OCI-LY3 (cell line): ENCODE measurements around the gene MYOT.

ENCODE experiments used
- H2AFZ ChIP-seq: fragments of 200-600, 300-600 bp; shearing (Covaris generic); 2 replicates; pipeline ENCODE4 v1.6.0; 2014; ENCODE audit warnings: antibody characterized with exemption, low read depth, low read length
- H3K27ac ChIP-seq: fragments of 200-600, 300-600 bp; sonication (generic); 2 replicates; pipeline ENCODE4 v1.5.1; 2014; ENCODE audit warnings: mild to moderate bottlenecking, low read length, moderate library complexity, mixed read lengths
- H3K27me3 ChIP-seq: fragments of 200-600, 300-600 bp; sonication (generic); 2 replicates; pipeline ENCODE4 v1.6.1; 2014; ENCODE audit warnings: low read depth, low read length, mixed read lengths
- H3K36me3 ChIP-seq: fragments of 200-600, 300-600 bp; sonication (generic); replicated peaks from 2 replicates; pipeline ENCODE3; 2014; ENCODE audit warnings: low read depth, low read length, mixed read lengths
- H3K4me1 ChIP-seq: fragments of 300-600, 200-600 bp; sonication (generic); 2 replicates; pipeline ENCODE4 v1.6.1; 2014; ENCODE audit warnings: low read length, mixed read lengths
- H3K4me2 ChIP-seq: fragments of 200-600, 300-600 bp; sonication (generic); 2 replicates; pipeline ENCODE4 v1.6.1; 2014; ENCODE audit warnings: low read length, mixed read lengths
- H3K4me3 ChIP-seq: fragments of 300-600, 200-600 bp; sonication (generic); 2 replicates; pipeline ENCODE4 v1.5.1; 2014; ENCODE audit warnings: antibody characterized with exemption, mild to moderate bottlenecking, low read length, moderate library complexity
- H3K79me2 ChIP-seq: fragments of 300-600, 200-600 bp; shearing (Covaris generic); 2 replicates; pipeline ENCODE4 v1.6.1; 2014; ENCODE audit warnings: mild to moderate bottlenecking, low read length, mixed read lengths
- H3K9ac ChIP-seq: fragments of 300-600, 200-600 bp; shearing (Covaris generic); 2 replicates; pipeline ENCODE4 v1.6.0; 2014; ENCODE audit warnings: mild to moderate bottlenecking, low read length, moderate library complexity
- H3K9me3 ChIP-seq: fragments of 200-600, 300-600 bp; shearing (Covaris generic); 2 replicates; pipeline ENCODE4 v1.6.1; 2014; ENCODE audit warnings: low read length, mixed read lengths; ENCODE audit not compliant: insufficient read depth
- H4K20me1 ChIP-seq: fragments of 200-600, 300-600 bp; sonication (generic); 2 replicates; pipeline ENCODE4 v1.6.1; 2016; ENCODE audit warnings: low read length, mixed read lengths; ENCODE audit not compliant: insufficient read depth
- EZH2phosphoT487 ChIP-seq: fragments of 200-600 bp; shearing (Covaris generic); IDR thresholded peaks from 2 replicates; pipeline ENCODE4 v1.6.1; 2018; ENCODE audit warnings: antibody characterized with exemption, mixed run types, low read depth
- TF ChIP-seq, protein P1 (sequence below): fragments of 200-600, 300-600 bp; sonication (generic); IDR thresholded peaks from 2 replicates; pipeline ENCODE4 v1.5.1; 2014; ENCODE audit warnings: antibody characterized with exemption, low read length, low read depth

Gene MYOT

DNA sequence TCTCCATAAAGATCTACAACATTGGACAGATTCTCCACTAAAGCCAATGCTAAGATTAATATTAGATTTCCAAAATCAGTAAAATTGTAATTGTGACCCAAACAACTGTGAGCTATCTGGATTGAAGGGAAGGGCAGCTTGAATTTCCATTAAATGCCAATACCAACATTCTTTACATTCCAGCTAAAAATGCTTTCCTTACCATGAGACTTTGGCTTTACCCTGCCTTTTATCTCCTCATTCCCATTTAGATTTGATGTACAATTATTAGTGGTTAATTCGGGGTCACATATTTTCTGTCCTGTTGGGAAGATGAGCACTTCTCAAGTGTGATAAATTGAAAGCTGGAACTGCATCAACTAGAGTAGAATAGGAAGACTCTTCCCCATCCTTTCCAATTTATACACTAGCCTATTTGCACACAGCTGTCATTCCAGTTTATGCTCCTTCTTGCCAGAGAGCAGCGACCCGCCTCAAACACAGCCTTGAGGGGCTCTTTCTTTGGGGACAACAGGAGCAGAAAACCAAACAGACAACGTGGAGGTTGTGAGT, 33.1 kb upstream of the MYOT start:
- no peak for TF ChIP-seq EZH2phosphoT487
- TF ChIP-seq, protein P1, sequence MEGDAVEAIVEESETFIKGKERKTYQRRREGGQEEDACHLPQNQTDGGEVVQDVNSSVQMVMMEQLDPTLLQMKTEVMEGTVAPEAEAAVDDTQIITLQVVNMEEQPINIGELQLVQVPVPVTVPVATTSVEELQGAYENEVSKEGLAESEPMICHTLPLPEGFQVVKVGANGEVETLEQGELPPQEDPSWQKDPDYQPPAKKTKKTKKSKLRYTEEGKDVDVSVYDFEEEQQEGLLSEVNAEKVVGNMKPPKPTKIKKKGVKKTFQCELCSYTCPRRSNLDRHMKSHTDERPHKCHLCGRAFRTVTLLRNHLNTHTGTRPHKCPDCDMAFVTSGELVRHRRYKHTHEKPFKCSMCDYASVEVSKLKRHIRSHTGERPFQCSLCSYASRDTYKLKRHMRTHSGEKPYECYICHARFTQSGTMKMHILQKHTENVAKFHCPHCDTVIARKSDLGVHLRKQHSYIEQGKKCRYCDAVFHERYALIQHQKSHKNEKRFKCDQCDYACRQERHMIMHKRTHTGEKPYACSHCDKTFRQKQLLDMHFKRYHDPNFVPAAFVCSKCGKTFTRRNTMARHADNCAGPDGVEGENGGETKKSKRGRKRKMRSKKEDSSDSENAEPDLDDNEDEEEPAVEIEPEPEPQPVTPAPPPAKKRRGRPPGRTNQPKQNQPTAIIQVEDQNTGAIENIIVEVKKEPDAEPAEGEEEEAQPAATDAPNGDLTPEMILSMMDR, result no peak
- no peak overlapping the region for H3K4me2 ChIP-seq
- H3K27ac ChIP-seq, result no peak overlapping the region
- no peak overlapping the region for H3K4me3 ChIP-seq
- no peaks in the 10 kb centered on the region for H3K9me3 ChIP-seq
- H3K36me3 ChIP-seq, result no peaks in the 10 kb centered on the region
- H3K4me1 ChIP-seq, result no peaks in the 10 kb centered on the region
- no peak overlapping the region for H3K9ac ChIP-seq
- no peaks in the 10 kb centered on the region for H4K20me1 ChIP-seq
- H2AFZ ChIP-seq, result no peak overlapping the region
- H3K79me2 ChIP-seq, result no peaks in the 10 kb centered on the region
- H3K27me3 ChIP-seq, result no peaks in the 10 kb centered on the region

DNA sequence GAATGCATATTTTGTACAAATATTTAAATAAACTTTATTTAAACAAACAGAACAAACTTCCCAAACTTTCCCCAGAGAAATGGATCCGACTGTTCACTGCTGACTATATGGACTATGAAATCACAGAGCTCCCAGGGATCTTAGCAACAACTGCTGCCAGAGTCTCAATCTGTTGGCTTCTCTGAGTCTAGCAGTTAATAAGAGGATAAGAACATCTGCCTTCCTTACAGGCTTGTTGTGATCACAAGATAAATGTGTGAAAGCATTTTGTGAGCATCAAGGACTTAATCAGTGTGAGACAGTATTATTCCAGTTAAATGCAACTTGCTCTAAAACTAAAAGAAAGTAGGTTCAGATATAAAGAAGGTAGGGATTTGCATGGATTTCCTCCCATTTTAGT, 31.4 kb upstream of the MYOT start:
- no peaks in the 10 kb centered on the region for H3K4me1 ChIP-seq
- H4K20me1 ChIP-seq, result no peaks in the 10 kb centered on the region
- H3K27me3 ChIP-seq, result no peaks in the 10 kb centered on the region
- no peak overlapping the region for H3K4me3 ChIP-seq
- TF ChIP-seq, protein P1, result no peak
- no peak for TF ChIP-seq EZH2phosphoT487
- no peak overlapping the region for H2AFZ ChIP-seq
- H3K9ac ChIP-seq, result no peak overlapping the region
- H3K9me3 ChIP-seq, result no peaks in the 10 kb centered on the region
- H3K79me2 ChIP-seq, result no peaks in the 10 kb centered on the region
- H3K4me2 ChIP-seq, result no peak overlapping the region
- no peak overlapping the region for H3K27ac ChIP-seq
- H3K36me3 ChIP-seq, result no peaks in the 10 kb centered on the region

DNA sequence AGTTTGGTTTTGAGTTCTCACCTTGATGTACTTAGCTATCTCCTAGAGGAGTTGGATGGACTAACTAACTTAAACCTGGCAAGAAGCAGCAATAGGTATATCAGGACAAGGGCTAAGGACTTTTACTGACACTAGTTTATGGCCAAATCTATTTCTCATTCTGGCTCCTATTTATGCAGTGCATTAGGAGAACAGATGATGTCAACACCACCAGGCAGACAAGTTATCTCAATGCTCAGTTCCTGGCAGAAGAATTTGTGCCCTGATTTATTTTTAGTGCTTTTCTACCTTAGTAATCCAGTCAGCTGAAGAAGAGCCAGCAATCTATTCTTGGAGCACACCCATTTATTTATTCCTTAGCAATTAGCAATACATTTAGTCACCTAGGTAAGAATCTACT, 30.7 kb upstream of the MYOT start:
- Histone ChIP-seq H2AFZ (no peak overlapping the region), H3K36me3 (no peaks in the 10 kb centered on the region), H3K27ac (no peak overlapping the region), H3K9me3 (no peaks in the 10 kb centered on the region), H3K27me3 (no peaks in the 10 kb centered on the region), H4K20me1 (no peaks in the 10 kb centered on the region), H3K4me3 (no peak overlapping the region), H3K79me2 (no peaks in the 10 kb centered on the region), H3K4me1 (no peaks in the 10 kb centered on the region), H3K4me2 (no peak overlapping the region), H3K9ac (no peak overlapping the region)
- no peak for TF ChIP-seq EZH2phosphoT487
- TF ChIP-seq, protein P1, result no peak

DNA sequence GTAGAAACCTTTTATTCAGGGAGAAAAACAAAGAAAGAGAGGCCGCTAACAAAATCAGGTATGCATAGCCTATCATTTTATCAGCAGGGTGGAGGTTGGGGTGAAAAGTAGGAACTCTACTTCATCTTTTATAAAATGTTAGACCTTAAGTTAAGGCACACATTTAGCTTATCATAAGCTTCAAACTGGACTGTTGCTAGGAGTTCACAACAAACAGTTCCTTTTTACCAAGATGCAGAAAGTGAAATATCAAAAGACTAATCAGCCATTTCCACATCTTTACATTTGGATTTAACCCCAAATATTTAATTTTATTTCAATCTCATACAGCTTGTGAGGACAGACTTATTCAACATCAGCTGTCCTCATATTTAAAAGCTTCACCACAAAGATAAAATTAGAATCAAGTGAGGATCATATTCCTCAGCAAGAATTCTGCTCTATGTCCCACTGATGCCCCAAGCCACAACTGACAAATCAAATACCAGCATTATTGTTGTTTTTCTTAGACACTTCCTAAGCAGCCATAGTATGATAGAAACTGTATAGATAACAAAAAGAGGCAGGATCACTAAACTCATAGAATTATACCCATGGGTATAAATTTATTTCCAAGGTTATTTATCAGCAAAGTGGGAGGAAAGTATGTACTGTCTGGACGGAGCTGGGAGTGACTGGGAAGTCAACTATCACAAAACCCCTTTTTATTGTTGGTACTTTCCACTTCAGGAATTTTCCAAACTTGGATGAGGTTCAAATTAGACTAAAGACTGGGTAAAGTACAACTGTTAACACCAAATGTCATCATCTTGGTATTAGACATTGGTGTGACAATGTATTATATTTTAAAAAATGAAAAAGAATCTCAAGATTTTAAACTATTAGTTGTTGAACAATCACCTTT, 29.9 kb upstream of the MYOT start:
- H4K20me1 ChIP-seq, result no peaks in the 10 kb centered on the region
- H2AFZ ChIP-seq, result no peak overlapping the region
- H3K9ac ChIP-seq, result no peak overlapping the region
- no peak overlapping the region for H3K27ac ChIP-seq
- H3K4me2 ChIP-seq, result no peak overlapping the region
- H3K79me2 ChIP-seq, result no peaks in the 10 kb centered on the region
- no peaks in the 10 kb centered on the region for H3K27me3 ChIP-seq
- H3K36me3 ChIP-seq, result no peaks in the 10 kb centered on the region
- no peak overlapping the region for H3K4me3 ChIP-seq
- no peaks in the 10 kb centered on the region for H3K4me1 ChIP-seq
- H3K9me3 ChIP-seq, result no peaks in the 10 kb centered on the region
- no peak for TF ChIP-seq EZH2phosphoT487
- TF ChIP-seq, protein P1, result no peak
